ENCODE measurements around the gene GAL3ST3. TPM values are rescaled to one million over a fixed set of nuclear protein-coding genes. Genes with fewer than 3 reads are reported as not detected.
A peak's percentile ranks its signal among the peaks of the same experiment; 100 is the strongest.
"Not testable (repeated sequence)": the region's sequence is repeated elsewhere in the genome, so short reads cannot be mapped to it uniquely, and the experiment has no call there.

The GAL3ST3 gene
- not detected for total RNA-seq

DNA sequence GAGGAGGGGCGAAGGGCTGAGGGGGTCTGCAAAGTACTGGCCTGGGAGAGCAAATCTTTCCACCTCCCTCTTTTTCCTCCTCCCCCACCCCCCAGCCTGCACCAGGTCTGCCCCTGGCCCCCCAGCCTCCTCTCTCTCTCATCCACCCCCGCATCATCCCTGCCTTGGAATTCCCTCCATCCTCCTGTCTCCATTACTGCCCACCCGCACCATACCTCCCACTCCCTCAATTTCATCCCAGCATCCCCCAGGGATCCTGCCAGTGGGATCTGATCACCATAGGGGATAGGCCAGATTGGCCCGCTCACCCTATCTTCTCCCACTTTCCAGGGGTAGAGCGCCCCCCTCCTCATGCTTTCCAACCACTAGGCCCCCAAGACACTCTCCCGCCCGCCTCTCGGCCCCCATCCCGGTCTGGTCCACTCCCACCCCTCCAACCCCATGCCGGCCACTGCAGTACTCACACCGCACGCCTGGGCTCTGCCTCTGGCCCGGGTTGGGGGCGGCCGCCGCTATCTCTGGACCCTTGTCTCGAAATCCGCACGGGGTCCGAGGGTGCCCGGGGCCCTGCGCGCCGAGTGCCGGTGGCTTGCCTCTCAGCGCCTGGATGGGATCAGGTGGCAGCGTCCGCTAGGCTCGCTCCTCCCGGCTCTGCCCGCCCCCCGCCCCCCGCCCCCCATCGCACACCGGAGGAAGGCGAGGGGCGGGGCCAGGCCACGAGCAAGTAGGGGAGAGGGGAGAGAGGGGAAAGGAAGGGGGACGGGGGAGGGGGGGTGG lies at the start of gene GAL3ST3:
TSS of gene GAL3ST3 (minus strand) at position 615 of the 777 bp plus-strand sequence. CDS start 3,746 bp downstream, outside the sequence.
- DNase-seq = peak; percentile 25

- not testable (repeated sequence) for DNase-seq
Measured at GRCh38 chr11:66092125-66092524, 43.2 kb upstream of the GAL3ST3 start.

DNA sequence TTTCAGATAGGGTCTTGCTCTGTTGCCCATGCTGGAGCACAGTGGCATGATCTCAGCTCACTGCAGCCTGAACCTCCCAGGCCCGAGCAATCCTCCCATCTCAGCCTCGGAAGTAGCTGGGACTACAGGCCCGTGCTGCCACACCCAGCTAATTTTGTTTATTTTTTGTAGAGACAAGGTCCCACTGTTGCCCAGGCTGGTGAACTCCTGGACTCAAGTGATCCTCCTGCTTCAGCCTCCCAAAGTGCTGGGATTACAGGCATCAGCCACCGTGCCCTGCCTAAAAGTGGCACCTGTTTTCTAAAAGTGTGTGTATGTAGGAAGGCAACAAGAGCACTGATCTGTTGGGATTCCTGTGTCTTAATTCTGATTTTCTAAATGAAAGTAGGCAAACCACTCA lies 41.3 kb upstream of the GAL3ST3 start:
- DNase-seq = no peak

DNA sequence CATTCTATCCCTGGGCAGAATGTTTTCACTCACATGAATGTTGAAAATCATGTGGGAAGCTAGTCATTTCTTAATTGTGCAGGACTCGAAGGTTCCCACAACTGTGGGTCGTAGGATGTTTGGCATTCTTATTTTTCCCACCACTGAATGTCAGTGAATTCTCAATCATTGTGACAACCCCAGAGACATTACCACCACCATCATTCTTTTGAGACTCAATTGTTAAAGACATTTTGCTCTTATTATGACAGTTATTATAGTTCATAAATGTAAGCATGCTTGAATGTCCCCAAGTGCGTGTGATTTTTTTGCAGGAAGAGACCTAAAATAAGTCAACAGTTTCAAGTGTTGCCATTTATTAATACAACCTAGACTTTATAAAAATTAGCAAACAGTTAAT lies 40.1 kb upstream of the GAL3ST3 start:
- DNase-seq = no peak

- DNase-seq = no peak
Measured at GRCh38 chr11:66087148-66087908, 38.4 kb upstream of the GAL3ST3 start.

- DNase-seq = no peak
Measured at GRCh38 chr11:66084821-66085475, 36.0 kb upstream of the GAL3ST3 start.

- no peak for DNase-seq
Measured at GRCh38 chr11:66083767-66084166, 34.8 kb upstream of the GAL3ST3 start.

- DNase-seq = peak; percentile 25
Measured at GRCh38 chr11:66082946-66083698, 34.2 kb upstream of the GAL3ST3 start.

DNA sequence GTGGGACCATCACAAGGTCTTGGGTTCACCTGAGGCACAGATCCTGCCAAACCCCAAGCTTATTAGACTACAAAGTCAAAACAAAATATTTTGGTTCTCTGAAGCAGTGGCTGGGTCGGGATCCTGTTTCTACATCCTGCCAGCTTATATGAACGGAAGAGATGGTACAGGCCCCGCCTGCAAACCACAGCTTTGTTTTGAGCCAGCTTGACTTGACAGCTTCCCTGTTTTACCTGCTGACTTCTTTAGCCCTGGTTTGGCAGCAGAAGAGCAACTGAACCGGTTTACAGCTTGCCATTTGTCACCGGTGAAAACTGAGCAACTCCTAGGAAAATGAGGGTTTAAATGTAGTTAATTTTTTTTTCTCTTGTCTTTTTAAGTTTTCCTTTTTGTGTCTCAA lies 32.5 kb upstream of the GAL3ST3 start:
- peak; percentile 41 for DNase-seq

DNA sequence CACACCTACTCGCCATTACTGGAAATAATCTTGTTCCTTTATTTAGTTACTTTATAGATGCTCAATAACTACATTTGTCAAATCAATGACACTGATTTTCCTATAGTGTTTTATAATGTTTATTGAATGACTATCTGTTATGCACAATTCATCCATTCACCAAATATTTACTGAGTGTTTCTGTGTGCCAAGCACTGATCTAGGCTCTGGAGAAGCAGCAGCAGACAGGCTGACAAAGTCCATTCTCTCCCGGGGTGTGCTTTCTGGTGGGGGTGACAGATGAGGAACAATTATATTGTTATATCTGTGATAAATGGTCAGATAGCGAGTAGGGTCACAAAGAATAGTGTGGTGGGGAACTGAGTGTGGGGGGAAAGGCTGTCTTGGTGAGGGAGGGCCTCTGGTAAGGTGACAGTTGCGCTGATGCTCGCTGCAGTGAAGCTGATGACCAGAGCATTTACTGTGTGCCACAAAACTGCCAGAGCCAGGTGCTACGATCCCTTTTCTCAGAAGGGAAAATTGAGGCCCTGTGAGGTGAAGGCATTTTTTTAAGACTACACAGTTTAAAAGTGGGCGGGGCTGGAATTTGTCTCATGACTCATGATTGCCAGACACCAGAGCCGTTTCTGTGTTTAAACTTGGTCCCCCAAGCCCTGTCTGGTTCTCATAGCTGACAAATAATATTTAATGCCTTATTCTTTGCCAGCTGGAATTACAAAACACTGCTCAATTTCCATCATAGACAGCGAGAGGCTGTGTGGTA lies 31.3 kb upstream of the GAL3ST3 start:
- DNase-seq = no peak

DNA sequence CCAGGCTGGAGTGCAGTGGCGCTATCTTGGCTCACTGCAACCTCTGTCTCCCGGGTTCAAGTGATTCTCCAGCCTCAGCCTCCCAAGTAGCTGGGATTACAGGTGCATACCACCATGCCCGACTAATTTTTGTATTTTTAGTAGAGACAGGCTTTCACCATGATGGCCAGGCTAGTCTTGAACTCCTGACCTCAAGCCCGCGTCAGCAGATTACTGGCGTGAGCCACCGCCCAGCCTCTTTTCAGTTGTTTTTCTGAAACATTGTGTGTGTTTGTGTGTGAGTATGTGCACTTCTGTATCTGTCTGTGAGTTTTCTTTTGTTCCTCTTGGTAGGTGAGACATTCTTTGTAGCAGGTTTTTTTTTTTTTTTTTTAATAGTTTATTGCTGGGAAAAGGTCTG lies 30.0 kb upstream of the GAL3ST3 start:
- not testable (repeated sequence) for DNase-seq

GRCh38 chr11:66077927-66078326 lies 29.0 kb upstream of the GAL3ST3 start:
- no peak for DNase-seq

DNA sequence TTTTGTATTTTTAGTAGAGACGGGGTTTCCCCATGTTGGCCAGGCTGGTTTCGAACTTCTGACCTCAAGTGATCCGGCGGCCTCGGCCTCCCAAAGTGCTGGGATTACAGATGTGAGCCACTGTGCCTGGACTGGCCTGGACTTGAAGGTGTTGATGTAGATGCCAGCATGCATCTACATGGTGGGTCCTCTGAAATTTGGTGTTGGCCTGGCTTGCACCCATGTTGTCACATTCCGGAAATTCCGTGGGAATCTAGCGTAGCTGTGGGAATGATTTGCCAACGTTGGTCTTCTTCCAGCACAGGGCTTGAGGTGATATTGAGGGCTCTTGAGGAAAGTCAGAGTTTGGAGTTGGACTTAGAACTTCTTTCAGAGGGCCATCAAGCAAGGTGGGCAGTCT lies 27.6 kb upstream of the GAL3ST3 start:
- no peak for DNase-seq

GRCh38 chr11:66075273-66075672 lies 26.3 kb upstream of the GAL3ST3 start:
- no peak for DNase-seq

- DNase-seq = no peak
Measured at GRCh38 chr11:66073669-66074068, 24.7 kb upstream of the GAL3ST3 start.

- DNase-seq = no peak
Measured at GRCh38 chr11:66072518-66072917, 23.6 kb upstream of the GAL3ST3 start.

GRCh38 chr11:66072081-66072480 lies 23.1 kb upstream of the GAL3ST3 start:
- no peak for DNase-seq

GRCh38 chr11:66071381-66071801 lies 22.4 kb upstream of the GAL3ST3 start:
- no peak for DNase-seq

GRCh38 chr11:66070604-66071380 lies 21.8 kb upstream of the GAL3ST3 start:
- peak; percentile 45 for DNase-seq

Measured in tongue (tissue), 2 donors.